Vagina (tissue), 2 donors: Measurements from ENCODE around the gene PCDHGB1.

Experiments used
- POLR2A ChIP-seq, 2 donors: fragments of 450-650 bp; IDR thresholded peaks; one replicate each; pipeline ENCODE4 v1.6.1; 2017; ENCODE audit warnings: antibody characterized with exemption in 2 of 2, mild to moderate bottlenecking in 2 of 2, moderate library complexity in 2 of 2
- POLR2AphosphoS5 ChIP-seq, 2 donors: sonication (generic); formaldehyde crosslinking; IDR thresholded peaks; one replicate each; pipeline ENCODE4 v1.9.0; 2017; ENCODE audit warnings: antibody characterized with exemption in 2 of 2, mild to moderate bottlenecking in 2 of 2, low read depth in 1 of 2; ENCODE audit not compliant: insufficient read depth in 1 of 2
- TF ChIP-seq, protein P1 (sequence below), 3 experiments: fragments of 450-650 bp in 2 of 3; fragments of 200-600 bp in 1 of 3; sonication (generic) in 1 of 3; IDR thresholded peaks; one replicate each; pipeline ENCODE4 v1.5.1; 2017 to 2019; ENCODE audit warnings: antibody characterized with exemption in 3 of 3, mild to moderate bottlenecking in 2 of 3, moderate library complexity in 2 of 3

DNA sequence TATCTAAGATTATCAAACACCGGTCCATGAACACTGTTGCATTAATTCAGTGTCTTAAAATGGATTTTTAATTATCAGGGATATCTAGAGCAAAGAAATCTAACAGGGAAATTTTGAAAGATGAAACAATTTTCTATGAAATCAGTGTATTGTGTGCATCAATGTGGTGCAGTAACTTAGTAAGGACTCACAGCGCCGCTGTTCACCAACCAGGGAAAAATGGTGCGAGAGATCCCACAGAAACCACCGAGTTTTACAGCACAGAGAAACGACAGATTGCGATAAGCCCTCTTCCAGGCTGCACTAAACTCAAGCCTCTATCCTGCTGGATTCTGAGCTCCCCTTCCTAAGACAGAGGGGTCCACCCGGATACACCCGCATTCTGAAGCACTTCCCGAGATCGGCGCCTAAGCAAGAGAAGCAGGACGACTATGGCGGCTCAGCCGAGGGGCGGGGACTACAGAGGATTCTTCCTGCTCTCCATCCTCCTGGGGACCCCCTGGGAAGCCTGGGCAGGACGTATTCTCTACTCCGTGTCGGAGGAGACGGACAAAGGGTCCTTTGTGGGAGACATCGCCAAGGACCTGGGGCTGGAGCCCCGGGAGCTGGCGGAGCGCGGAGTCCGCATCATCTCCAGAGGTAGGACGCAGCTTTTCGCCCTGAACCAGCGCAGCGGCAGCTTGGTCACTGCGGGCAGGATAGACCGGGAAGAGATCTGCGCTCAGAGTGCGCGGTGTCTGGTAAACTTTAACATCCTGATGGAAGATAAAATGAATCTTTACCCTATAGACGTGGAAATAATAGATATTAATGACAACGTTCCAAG lies 32.8 kb downstream of the PCDHGB1 start, which contains the start of gene PCDHGA7:
- TF ChIP-seq, protein P1, sequence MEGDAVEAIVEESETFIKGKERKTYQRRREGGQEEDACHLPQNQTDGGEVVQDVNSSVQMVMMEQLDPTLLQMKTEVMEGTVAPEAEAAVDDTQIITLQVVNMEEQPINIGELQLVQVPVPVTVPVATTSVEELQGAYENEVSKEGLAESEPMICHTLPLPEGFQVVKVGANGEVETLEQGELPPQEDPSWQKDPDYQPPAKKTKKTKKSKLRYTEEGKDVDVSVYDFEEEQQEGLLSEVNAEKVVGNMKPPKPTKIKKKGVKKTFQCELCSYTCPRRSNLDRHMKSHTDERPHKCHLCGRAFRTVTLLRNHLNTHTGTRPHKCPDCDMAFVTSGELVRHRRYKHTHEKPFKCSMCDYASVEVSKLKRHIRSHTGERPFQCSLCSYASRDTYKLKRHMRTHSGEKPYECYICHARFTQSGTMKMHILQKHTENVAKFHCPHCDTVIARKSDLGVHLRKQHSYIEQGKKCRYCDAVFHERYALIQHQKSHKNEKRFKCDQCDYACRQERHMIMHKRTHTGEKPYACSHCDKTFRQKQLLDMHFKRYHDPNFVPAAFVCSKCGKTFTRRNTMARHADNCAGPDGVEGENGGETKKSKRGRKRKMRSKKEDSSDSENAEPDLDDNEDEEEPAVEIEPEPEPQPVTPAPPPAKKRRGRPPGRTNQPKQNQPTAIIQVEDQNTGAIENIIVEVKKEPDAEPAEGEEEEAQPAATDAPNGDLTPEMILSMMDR (IDR thresholded peaks at IDR 0.05) = no peak
- no peak for TF ChIP-seq POLR2AphosphoS5 (IDR thresholded peaks at IDR 0.05; ENCODE audit: insufficient read depth in 1 of 2, low read depth in 1 of 2)
- no peak for TF ChIP-seq POLR2A (IDR thresholded peaks at IDR 0.05)
